AG08395 (cell line): Measurements from ENCODE around the gene DHX9.
"Not testable (repeated sequence)": the region's sequence is repeated elsewhere in the genome, so short reads cannot be mapped to it uniquely, and the experiment has no call there.

Source experiments
- DNase-seq: peaks from one replicate; pipeline ENCODE4 v3.0.0; 2012; ENCODE audit warnings: mixed read lengths, low spot score

DHX9 gene

DNA sequence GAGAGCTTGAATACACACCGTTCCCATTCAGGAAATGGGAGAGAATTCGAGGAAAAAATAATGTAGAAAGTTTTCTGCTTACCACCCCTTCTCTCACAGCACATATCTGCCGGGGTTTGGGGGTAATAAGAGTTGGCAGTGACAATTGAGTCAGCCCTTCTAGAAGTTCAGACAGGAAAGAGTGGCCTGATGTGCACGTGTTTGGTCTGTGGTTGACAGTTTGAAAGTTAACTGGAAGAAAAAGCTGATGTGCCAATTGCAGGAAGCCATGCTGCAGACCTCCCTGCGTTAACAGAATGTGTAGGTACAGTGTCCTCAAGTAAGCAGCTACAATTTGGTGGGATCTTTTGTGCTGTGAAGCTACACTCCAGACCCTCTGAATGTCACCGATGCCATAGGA, 50.9 kb downstream of the DHX9 start:
- DNase-seq = no peak

DNA sequence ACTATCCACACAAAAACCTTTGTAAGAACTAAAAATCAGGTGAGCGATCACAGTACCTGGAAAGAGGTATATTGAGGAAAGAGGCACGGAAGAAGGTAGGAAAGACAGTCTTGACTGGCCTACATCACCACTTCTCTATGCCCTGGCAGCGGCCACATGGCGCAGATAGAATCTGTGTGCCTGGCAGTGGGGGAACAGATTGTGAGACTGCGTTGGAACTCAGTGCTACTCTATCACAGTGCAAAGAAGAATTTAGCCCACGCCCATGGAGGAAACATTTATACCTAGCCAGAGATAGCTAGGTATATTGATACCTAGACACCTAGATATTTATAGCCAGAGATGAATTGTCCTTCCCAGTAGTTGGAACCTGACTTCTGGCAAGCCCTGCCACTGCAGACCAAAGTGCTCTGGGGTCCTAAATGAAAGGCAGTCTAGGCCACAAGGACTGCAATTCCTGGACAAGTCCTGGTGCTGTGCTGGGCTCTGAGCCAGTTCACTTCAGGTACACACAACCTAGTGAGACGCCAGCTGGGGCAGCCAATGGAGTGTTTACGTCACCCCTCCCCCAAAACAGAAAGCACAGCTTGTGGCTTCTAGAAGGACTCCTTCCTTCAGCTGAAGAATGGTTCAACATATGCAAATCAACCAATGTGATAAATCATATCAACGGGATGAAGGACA, 51.9 kb downstream of the DHX9 start:
- DNase-seq = no peak

GRCh38 chr1:182897696-182898095, 58.5 kb downstream of the DHX9 start:
- no peak for DNase-seq

DNA sequence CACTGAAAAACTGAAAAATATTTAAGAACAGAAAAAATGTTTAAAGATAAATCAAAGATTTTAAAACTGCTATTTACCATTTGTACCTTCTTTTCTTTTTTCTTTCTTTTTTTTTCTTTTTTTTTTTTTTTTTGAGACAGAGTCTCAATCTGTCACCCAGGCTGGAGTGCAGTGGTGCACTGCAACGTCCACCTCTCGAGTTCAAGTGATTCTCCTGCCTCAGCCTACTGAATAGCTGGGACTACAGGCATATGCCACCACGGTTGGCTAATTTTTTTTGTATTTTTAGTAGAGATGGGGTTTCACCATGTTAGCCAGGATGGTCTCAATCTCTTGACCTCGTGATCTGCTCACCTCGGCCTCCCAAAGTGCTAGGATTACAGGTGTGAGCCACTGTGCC, 62.8 kb downstream of the DHX9 start:
- DNase-seq = not testable (repeated sequence)

GRCh38 chr1:182905321-182905720, 66.2 kb downstream of the DHX9 start:
- no peak for DNase-seq

DNA sequence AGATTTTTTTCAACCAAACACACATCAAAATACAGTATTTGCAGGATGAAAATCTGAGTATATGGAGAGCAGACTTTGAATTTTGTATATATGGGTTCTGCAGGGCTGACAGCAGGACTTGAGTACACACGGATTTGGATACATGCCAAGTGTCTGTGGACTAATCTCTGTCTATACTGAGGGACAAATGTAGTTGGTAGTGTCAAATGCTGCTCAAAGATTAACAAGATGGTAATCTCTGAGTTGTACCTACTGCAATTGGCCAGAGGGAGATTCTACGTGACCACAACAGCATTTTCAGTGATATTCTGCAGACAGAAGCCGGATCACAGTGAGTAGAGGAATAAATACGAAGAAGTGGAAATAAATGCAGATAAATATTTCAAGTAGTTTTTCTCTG, 70.4 kb downstream of the DHX9 start:
- no peak for DNase-seq

DNA sequence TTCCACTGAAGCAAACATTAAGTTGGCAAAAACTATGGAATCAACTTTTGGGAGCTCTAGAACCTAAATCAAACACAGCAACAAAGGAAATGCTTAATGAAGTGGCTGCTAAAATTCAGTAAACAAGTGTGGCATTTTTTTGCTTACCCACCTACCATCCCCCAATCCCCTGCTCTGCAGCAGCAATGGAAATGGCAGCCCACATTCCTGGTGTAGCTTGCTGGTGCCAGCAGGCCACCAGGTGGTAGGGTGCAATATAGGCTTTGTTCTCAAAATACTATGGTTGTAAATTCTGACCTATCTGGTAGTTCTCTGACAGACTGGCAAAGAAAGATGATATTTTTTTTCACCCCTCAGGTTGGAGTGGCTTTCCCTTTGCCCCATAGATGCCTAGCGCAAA, 71.0 kb downstream of the DHX9 start:
- DNase-seq = no peak

DNA sequence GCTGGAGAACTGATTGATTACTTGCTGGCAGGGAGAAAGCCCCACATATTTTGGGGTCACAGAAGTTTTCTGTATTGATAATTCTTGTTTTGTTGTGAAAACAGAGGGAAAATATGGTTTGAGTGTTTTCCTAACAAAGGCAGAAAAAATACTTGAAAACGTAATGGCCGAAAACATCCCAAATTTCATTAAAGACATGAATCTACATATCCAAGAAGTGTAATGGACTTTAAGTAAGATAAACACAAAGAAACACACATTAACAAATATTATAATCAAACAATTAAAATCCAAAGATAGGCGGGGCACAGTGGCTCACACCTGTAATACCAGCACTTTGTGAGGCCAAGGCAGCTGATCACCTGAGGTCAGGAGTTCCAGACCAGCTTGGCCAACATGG, 74.3 kb downstream of the DHX9 start:
- no peak for DNase-seq

- no peak for DNase-seq
These were observed 78.2 kb downstream of the DHX9 start for GRCh38 chr1:182917378-182917777.

- no peak for DNase-seq
These were observed 86.5 kb downstream of the DHX9 start for GRCh38 chr1:182925661-182926060.

DNA sequence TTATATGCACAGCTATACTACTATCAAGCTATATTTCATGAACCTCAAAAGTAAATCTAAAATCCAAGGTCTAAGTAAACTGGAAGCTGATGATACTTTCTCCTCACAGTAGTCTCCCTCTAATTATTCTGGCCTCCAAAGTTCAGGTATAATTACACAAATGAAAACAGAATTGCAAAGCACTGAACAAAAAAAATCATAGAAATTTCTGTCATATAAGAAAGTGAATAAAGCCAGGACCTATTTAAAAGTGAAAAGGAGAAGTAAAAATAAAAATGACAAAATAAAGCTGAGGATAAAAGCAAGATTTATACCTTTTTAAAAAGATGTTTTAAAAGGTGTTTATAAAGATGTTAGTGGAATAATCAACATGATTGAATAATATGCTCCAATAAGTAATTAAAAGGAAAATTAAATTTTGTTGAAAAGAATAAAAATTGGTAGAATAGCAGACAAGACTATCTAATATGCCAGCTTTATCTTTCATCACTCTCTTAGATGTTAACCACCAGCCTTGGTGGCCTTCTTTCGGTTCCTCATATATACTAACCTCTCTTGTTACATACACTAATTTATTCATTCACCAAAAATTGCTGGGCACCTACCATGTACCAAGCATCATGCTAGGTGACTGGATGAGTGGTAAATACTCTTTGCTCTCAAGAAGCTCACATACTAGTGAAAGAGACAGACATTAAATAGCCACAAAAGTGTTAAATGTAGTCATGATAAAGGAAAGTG, 88.7 kb downstream of the DHX9 start:
- DNase-seq = no peak

GRCh38 chr1:182930985-182931384, 91.8 kb downstream of the DHX9 start:
- DNase-seq = no peak

DNA sequence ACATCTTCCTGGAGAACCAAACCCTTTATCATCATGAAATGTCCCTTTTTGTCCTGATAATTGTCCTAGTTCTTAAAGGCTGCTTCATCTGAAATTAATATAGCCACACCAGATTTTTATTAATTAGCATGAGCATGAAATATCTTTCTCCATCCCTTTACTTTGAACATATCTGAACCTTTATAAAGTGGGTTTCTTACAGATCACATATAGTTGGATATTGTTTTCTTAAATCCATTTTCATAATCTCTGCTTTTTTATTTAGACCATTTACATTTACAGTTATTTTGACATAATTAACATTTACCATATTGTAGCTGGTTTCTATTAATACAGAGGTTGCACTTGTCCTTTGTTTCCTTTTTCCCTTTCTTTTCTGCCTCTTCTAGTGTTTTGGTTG, 96.6 kb downstream of the DHX9 start:
- DNase-seq = no peak
